RWPE1 (cell line): ENCODE results near the gene STAU1.
"Not testable (repeated sequence)": the region's sequence is repeated elsewhere in the genome, so short reads cannot be mapped to it uniquely, and the experiment has no call there.

Experiments used
- CTCF ChIA-PET: fragments of 350-600 bp; sonication (Branson Sonifier 250); formaldehyde crosslinking; extraction: SDS; loops from one replicate; lab custom pipeline; 2021; lab: Yijun Ruan, JAX
- POLR2A ChIA-PET: fragments of 400-600 bp; formaldehyde crosslinking; extraction: SDS; loops from one replicate; lab custom pipeline; 2020; ENCODE audit warnings: antibody characterized with exemption; ENCODE audit not compliant: low non-redundant PET; lab: Yijun Ruan, JAX
- DNase-seq: peaks from one replicate; pipeline ENCODE4 v3.0.0; 2012; ENCODE audit warnings: low spot score
- H3K27ac ChIP-seq: fragments of 450-650 bp; 2 replicates; pipeline ENCODE4 v1.5.1; 2017
- TF ChIP-seq, protein P1 (sequence below): fragments of 450-650 bp; conservative IDR thresholded peaks from 2 replicates; pipeline ENCODE4 v1.5.1; 2017; ENCODE audit warnings: low read depth, mild to moderate bottlenecking

STAU1 gene

DNA sequence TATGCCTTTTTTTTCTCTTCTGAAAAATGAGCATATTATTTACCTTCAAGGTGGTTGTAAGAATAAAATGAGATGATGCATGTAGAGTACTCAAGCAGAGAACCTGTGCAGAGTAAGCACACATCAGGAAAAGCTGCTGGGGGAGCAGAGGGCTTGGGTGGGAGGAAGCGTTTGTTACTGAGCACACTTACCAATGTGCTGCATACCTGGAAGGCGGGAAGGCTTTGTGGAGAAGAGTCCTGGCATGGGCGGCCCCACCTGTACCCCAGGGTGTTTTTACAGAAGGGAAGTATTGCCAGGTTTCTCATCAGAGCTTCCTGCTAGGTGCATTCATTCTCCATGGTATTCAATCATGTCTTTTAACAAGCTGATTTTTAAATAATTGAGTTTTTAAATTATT lies 89.1 kb downstream of the STAU1 start:
- H3K27ac ChIP-seq: no peak overlapping the region
- ChIA-PET CTCF (interaction anchor here (0.6 to 1.1 kb wide), 3 partner anchors 16 to 1518 kb away, joined by 3 to 4 read pairs (median 3); no protein-coding TSS in a partner anchor), POLR2A (no interaction called here)
- DNase-seq: no peak
- TF ChIP-seq, protein P1, sequence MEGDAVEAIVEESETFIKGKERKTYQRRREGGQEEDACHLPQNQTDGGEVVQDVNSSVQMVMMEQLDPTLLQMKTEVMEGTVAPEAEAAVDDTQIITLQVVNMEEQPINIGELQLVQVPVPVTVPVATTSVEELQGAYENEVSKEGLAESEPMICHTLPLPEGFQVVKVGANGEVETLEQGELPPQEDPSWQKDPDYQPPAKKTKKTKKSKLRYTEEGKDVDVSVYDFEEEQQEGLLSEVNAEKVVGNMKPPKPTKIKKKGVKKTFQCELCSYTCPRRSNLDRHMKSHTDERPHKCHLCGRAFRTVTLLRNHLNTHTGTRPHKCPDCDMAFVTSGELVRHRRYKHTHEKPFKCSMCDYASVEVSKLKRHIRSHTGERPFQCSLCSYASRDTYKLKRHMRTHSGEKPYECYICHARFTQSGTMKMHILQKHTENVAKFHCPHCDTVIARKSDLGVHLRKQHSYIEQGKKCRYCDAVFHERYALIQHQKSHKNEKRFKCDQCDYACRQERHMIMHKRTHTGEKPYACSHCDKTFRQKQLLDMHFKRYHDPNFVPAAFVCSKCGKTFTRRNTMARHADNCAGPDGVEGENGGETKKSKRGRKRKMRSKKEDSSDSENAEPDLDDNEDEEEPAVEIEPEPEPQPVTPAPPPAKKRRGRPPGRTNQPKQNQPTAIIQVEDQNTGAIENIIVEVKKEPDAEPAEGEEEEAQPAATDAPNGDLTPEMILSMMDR: no peak

DNA sequence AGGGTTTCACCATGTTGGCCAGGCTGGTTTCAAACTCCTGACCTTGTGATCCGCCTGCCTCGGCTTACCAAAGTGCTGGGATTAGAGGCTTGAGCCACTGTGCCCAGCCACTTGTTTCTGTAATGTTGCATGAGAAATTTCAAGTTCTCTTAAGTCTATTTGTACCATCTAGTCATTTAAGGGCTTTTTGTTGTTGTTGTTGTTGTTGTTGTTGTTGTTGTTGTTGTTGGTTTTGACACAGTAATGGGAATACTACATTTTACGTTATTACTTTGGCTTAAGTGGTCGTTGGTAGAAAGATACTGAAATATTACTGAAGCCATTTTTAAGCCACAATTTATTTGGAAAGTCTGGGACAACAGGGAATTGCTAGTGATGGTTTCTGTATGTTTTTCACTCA lies 90.0 kb downstream of the STAU1 start:
- TF ChIP-seq, protein P1: no peak
- no peak for DNase-seq
- ChIA-PET POLR2A (no interaction called here), CTCF (interaction anchor here (0.6 to 1.0 kb wide), 2 partner anchors 15 to 86 kb away, joined by 3 to 4 read pairs; no protein-coding TSS in a partner anchor)
- H3K27ac ChIP-seq: no peak overlapping the region

DNA sequence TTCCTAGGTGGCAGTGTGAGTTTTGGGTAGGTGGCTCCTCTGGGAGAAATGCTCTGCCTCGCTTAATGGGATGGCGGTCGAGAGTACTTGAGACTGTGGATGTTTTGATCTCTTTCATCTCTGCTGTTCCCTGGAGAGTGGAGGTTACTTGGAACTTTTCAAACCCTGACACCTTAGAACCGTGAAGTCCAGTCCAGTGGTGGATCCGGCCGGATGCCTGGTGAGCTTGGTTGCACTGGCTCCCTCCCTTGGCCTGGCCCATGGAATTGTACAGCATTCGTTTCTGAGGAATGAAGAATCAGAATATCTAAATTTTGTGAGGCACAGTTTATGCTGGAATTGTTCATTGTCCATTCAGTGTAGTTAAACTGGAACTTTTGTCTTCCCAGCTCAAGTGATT lies 91.0 kb downstream of the STAU1 start:
- POLR2A ChIA-PET: no interaction called here
- TF ChIP-seq, protein P1: no peak
- H3K27ac ChIP-seq: no peak overlapping the region
- CTCF ChIA-PET: no interaction called here
- DNase-seq: no peak

DNA sequence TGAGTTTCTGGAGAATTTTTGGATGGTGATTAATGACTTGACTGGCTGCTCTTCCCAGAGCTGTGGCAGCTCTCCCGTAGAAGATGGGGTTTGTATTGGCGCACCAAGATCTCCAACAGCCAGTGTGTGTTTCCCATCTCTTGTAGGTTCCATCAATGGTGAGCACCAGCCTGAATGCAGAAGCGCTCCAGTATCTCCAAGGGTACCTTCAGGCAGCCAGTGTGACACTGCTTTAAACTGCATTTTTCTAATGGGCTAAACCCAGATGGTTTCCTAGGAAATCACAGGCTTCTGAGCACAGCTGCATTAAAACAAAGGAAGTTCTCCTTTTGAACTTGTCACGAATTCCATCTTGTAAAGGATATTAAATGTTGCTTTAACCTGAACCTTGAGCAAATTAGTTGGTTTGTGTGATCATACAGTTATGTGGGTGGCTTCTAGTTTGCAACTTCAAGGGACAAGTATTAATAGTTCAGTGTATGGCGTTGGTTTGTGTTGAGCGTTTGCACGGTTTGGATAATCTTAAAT lies 91.9 kb downstream of the STAU1 start:
- POLR2A ChIA-PET: no interaction called here
- CTCF ChIA-PET: interaction anchor here (0.6 to 1.0 kb wide), 2 partner anchors 8 to 9 kb away, joined by 3 read pairs; no protein-coding TSS in a partner anchor
- DNase-seq: no peak
- H3K27ac ChIP-seq: no peak overlapping the region
- TF ChIP-seq, protein P1: no peak

DNA sequence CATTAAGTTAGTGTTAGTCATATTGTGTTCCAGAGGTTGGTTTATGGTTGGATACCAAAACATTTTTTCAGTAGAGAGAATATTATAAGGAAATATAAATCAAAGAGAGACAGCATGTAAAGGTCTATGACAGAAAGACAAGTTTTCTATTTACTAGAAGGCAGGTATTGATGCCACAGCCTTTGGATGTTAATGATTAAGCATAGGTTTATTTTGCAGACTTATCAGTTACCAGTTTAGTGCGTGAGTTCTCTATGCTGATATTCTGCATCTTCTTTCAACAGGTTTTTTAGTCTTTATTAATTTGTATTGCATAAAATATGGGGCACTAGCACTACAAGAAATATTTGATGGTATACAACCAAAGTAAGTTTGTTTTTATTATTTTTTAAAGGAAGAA lies 96.4 kb downstream of the STAU1 start:
- TF ChIP-seq, protein P1: no peak
- DNase-seq: no peak
- ChIA-PET CTCF (no interaction called here), POLR2A (no interaction called here)
- H3K27ac ChIP-seq: no peak overlapping the region

DNA sequence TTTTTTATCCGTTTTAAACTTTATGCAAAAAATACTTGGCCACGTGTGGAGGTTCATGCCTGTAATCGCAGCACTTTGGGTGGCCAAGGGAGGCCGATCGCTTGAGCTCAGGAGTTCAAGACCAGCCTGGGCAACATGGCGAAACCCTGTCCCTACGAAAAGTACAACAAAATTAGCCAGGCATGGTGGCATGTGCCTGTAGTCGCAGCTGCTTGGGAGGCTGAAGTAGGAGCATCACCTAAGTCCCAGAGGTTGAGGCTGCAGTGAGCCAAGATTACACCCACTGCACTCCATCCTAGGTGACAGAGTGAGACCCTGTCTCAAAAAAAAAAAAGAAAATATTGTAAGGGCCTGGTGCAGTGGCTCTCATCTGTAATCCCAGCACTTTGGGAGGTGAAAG lies 97.0 kb downstream of the STAU1 start:
- no peak overlapping the region for H3K27ac ChIP-seq
- CTCF ChIA-PET: interaction anchor here (0.6 kb wide), 1 partner anchor 53 kb away, joined by 3 read pairs; no protein-coding TSS in a partner anchor
- no peak for DNase-seq
- TF ChIP-seq, protein P1: no peak
- POLR2A ChIA-PET: no interaction called here

DNA sequence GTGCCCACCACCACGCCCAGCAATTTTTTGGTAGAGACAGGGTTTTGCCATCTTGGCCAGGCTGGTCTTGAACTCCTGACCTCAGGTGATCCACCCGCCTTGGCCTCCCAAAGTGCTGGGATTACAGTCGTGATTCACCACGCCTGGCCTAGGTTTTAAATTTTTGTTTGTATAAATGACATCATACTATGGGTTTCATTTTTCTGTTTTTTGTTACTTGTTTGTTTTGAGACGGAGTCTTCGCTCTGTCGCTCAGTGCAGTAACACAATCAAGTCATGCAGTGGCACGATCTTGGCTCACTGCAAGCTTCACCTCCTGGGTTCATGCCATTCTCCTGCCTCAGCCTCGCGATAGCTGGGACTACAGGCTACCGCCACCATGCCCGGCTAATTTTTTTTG lies 105.8 kb downstream of the STAU1 start:
- CTCF ChIA-PET: interaction anchor here (0.6 kb wide), 2 partner anchors 11 to 1411 kb away, joined by 3 to 6 read pairs; no protein-coding TSS in a partner anchor

More for the DNA sequence above, 105.8 kb downstream of the STAU1 start:
- DNase-seq, H3K27ac ChIP-seq, POLR2A ChIA-PET: not testable (repeated sequence)
